ENCODE data around the gene TDRD12.

DNA sequence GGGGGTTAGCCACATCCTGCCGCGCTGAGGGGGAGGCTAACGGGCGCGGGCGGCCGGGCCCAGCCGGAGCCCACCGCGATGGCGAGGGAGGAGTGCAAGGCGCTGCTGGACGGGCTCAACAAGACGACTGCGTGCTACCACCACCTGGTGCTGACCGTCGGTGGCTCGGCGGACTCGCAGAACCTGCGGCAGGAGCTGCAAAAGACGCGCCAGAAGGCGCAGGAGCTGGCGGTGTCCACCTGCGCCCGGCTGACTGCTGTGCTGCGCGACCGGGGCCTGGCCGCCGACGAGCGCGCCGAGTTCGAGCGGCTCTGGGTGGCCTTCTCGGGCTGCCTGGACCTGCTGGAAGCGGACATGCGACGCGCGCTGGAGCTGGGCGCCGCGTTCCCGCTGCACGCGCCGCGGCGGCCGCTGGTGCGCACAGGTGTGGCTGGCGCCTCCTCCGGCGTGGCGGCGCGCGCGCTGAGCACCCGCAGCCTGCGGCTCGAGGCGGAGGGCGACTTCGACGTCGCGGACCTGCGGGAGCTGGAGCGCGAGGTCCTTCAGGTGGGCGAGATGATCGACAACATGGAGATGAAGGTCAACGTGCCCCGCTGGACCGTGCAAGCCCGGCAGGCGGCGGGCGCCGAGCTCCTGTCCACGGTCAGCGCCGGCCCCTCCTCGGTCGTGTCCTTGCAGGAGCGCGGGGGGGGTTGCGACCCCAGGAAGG, 43.2 kb upstream of the TDRD12 start:
- TF ChIP-seq CTCF (conservative IDR thresholded peaks at IDR 0.05; ENCODE audit: low read depth, low read length) (no peak), EZH2 (IDR thresholded peaks at IDR 0.05; ENCODE audit: borderline replicate concordance, low read depth, low read length, poor library complexity, severe bottlenecking) (no peak)

All from A673 (cell line).